Posterior cingulate gyrus (tissue), 11 donors: ENCODE results near the gene CBY3.
"Not testable (repeated sequence)": the region's sequence is repeated elsewhere in the genome, so short reads cannot be mapped to it uniquely, and the experiment has no call there.

Experiments used
- DNase-seq, 10 donors: peaks; one replicate each; pipeline versions ENCODE4 v3.0.0 to v3.0.0-alpha.2; 2020 to 2021; ENCODE audit warnings: mixed read lengths in 3 of 10
- intact Hi-C: fragments of 100-400 bp; cut with DNase I; formaldehyde crosslinking; loops from one replicate; pipeline ENCODE4 v1.15.1; 2023

CBY3 gene

GRCh38 chr5:179678223-179679013 is 2.4 kb downstream of the CBY3 start:
- peak; percentile 85 to 99 (median 94) for DNase-seq
- intact Hi-C loops = loop anchor here (1.0 to 5.0 kb wide), 2 partner anchors 20 to 129 kb away; partner anchors contain the start of genes CANX and MGAT4B

GRCh38 chr5:179668391-179668790 is 12.4 kb downstream of the CBY3 start:
- DNase-seq = peak in 5 of 10 donors; percentile 11 to 90 (median 26)
- intact Hi-C loops = no loop called here

GRCh38 chr5:179661647-179662046 is 19.2 kb downstream of the CBY3 start:
- intact Hi-C loops, DNase-seq: not testable (repeated sequence)

GRCh38 chr5:179658179-179658856 is 22.5 kb downstream of the CBY3 start:
- DNase-seq = peak in 2 of 10 donors; percentile 19 to 21
- intact Hi-C loops = not testable (repeated sequence)

- DNase-seq, intact Hi-C loops: not testable (repeated sequence)
Measured at GRCh38 chr5:179657302-179658178, 23.3 kb downstream of the CBY3 start.

GRCh38 chr5:179653135-179653534 is 27.7 kb downstream of the CBY3 start:
- DNase-seq, intact Hi-C loops: not testable (repeated sequence)

GRCh38 chr5:179650245-179650644 is 30.6 kb downstream of the CBY3 start:
- DNase-seq, intact Hi-C loops: not testable (repeated sequence)

- DNase-seq, intact Hi-C loops: not testable (repeated sequence)
Measured at GRCh38 chr5:179649166-179649703, 31.6 kb downstream of the CBY3 start.

- intact Hi-C loops = no loop called here
- no peak for DNase-seq
Measured at GRCh38 chr5:179648410-179648809, 32.4 kb downstream of the CBY3 start.

- intact Hi-C loops = not testable (repeated sequence)
- peak in 3 of 10 donors; percentile 35 to 54 (median 53) for DNase-seq
Measured at GRCh38 chr5:179644766-179645165, 36.1 kb downstream of the CBY3 start.

- DNase-seq = peak in 2 of 10 donors; percentile 37 to 60
- intact Hi-C loops = not testable (repeated sequence)
Measured at GRCh38 chr5:179643141-179643920, 37.5 kb downstream of the CBY3 start.

- intact Hi-C loops = not testable (repeated sequence)
- peak in 1 of 10 donors; percentile 37 for DNase-seq
Measured at GRCh38 chr5:179642626-179643025, 38.2 kb downstream of the CBY3 start.

GRCh38 chr5:179641745-179642144 is 39.1 kb downstream of the CBY3 start:
- DNase-seq, intact Hi-C loops: not testable (repeated sequence)

- intact Hi-C loops = not testable (repeated sequence)
- peak in 2 of 10 donors; percentile 15 to 29 for DNase-seq
Measured at GRCh38 chr5:179639296-179639695, 41.5 kb downstream of the CBY3 start.

GRCh38 chr5:179634370-179635172 is 46.3 kb downstream of the CBY3 start:
- intact Hi-C loops, DNase-seq: not testable (repeated sequence)

GRCh38 chr5:179633501-179634369 is 47.1 kb downstream of the CBY3 start:
- DNase-seq, intact Hi-C loops: not testable (repeated sequence)
